ENCODE data around the gene RPTOR.

The RPTOR gene

GRCh38 chr17:80990921-80991644 is 446.4 kb downstream of the RPTOR start:
- H3K4me1 Mint-ChIP-seq, result peaks cover 27% of the 10 kb centered on the region
- peak overlapping the region; percentile 79 for H3K4me3 Mint-ChIP-seq
- no peaks in the 10 kb centered on the region for H3K9me3 Mint-ChIP-seq

DNA sequence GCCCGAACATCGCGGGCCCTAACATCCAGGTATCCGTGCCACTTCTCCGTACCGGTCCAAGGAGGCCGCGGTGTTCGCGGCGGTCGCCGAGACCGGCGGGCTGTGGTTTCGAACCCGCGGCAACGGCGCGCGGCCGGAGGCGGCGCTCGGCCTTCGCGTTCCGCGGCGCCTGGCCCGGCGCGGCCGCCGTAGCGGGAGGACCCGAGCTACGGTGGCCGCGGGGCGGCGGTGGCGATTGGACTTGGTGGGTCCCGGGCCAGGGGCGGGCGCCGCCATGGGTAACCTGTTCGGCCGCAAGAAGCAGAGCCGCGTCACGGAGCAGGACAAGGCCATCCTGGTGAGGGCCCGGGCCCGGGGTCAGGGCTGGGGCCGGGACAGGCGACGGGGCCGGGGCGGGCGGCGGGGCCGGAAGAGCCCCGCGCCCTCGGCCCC is 447.0 kb downstream of the RPTOR start, which contains the start of gene CHMP6:
CHMP6 (plus strand) TSS at position 197 of the 432 bp plus-strand sequence; CDS start at position 275, 78 bp downstream.
- no peaks in the 10 kb centered on the region for H3K36me3 Mint-ChIP-seq

More at GRCh38 chr17:80990921-80991644, 446.4 kb downstream of the RPTOR start:
- Mint-ChIP-seq H3K27ac (peak overlapping the region; percentile 83), H3K36me3 (no peaks in the 10 kb centered on the region), H3K27me3 (no peaks in the 10 kb centered on the region)

GRCh38 chr17:80992077-80992947 is 447.7 kb downstream of the RPTOR start:
- Mint-ChIP-seq H3K27ac (peak overlapping the region; percentile 97), H3K4me3 (peak overlapping the region; percentile 87), H3K4me1 (peaks cover 27% of the 10 kb centered on the region)

More for the DNA sequence above, 447.0 kb downstream of the RPTOR start, which contains the start of gene CHMP6:
- Mint-ChIP-seq H3K27ac (peak within 1 kb of the TSS; percentile 97), H3K9me3 (no peaks in the 10 kb centered on the region), H3K4me1 (peaks cover 27% of the 10 kb centered on the region), H3K4me3 (peak within 1 kb of the TSS; percentile 87), H3K27me3 (no peaks in the 10 kb centered on the region)

DNA sequence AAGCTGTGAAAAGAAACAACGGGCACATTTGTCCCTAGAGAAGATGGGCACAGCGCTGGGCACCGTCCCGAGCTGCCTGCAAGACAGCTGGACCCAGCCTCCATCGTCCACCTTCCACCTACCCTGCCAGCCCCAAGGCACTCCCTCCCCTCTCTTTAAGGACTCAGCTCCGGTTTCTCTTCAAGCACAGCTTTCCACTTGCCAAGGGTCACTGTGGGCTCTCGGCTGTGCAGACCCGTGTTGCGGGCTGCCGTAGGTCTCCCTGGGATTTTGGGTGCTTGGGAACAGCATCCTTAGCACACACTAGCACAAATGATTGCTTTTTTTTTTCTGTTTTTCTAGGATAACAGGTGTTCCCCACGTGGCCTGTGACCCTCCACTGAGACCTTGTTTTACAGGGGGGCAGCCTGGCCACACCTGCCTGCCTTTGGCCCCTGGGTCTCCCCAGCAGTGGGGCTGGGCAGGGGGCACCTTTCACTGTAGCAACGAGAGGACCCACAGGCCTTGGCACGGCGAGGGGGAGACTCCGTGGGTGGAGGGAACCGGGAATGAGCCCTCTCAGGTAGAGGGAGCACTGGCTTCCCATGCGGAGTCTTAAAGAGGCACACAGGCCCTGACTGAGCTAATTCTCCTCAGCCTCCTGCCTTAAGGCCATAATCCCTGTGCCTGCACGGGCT is 448.4 kb downstream of the RPTOR start:
- peaks cover 27% of the 10 kb centered on the region for H3K4me1 Mint-ChIP-seq
- H3K9me3 Mint-ChIP-seq, result no peaks in the 10 kb centered on the region
- H3K27me3 Mint-ChIP-seq, result no peaks in the 10 kb centered on the region
- peak overlapping the region; percentile 87 for H3K4me3 Mint-ChIP-seq
- H3K36me3 Mint-ChIP-seq, result no peaks in the 10 kb centered on the region
- H3K27ac Mint-ChIP-seq, result peak overlapping the region; percentile 97

More at GRCh38 chr17:80992077-80992947, 447.7 kb downstream of the RPTOR start:
- no peaks in the 10 kb centered on the region for H3K27me3 Mint-ChIP-seq
- H3K36me3 Mint-ChIP-seq, result no peaks in the 10 kb centered on the region
- H3K9me3 Mint-ChIP-seq, result no peaks in the 10 kb centered on the region

DNA sequence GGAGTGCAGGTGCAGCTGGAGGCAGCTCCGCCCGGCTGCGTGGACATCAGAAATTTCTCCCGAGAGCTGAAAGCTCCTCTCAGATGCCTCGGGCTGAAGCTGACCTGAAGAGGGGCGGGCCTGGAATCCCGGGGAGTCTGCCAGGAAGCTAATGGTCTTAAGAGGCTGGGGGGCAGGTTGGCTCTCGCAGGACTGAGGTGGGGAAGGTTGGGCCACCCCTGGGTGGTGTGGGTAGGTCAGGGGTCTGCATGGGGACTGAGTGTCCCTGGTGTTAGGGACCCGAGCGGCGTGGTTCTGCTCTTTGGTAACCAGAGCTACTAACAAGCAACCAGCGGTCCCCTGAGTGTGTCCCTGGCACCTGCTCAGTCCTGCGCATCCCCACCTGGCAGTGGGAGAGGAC is 450.5 kb downstream of the RPTOR start:
- Mint-ChIP-seq H3K27ac (no peak overlapping the region), H3K36me3 (peaks cover 4% of the 10 kb centered on the region), H3K4me1 (peaks cover 20% of the 10 kb centered on the region), H3K4me3 (no peak overlapping the region), H3K9me3 (no peaks in the 10 kb centered on the region), H3K27me3 (no peaks in the 10 kb centered on the region)

DNA sequence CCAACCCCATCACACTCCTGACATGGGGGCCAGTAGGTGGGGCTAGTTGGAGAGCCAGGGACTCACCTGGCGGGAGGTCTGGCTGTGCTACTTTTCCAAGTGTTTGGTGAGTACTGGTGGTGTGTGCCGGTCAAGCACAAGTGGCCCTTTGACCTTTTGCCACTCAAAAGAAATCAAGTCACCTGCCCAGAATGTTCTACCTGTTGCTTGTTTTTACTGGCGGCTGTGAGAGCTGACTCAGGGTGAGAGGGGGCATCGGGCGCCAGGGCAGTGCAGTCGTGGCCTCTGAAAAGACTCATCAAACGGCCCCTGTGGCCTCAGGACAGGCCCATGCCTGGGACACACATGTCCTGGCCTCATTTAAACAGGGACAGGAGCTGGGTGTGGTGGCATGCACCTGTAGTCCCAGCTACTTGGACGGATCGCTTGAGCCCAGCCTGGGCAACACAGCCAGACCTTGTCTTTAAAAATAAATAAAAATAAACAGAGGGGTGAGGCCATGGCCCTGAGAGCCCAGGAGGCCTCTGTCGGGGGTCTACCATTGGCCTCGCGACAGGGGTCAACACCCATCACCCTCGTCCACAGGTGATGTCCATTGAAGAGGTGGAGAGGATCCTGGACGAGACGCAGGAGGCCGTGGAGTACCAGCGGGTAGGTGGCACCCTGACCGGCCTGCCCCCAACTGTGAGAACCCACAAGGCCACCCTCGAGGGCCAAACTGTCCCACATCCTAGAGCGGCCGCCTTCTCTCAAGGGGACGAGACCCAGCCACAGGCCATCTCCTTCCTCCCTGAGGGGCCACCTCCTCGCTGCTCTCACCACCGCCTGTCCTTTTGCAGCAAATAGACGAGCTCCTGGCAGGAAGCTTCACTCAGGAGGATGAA is 452.0 kb downstream of the RPTOR start:
- no peak overlapping the region for H3K27ac Mint-ChIP-seq
- H3K9me3 Mint-ChIP-seq, result no peaks in the 10 kb centered on the region
- H3K4me1 Mint-ChIP-seq, result peaks cover 11% of the 10 kb centered on the region
- H3K4me3 Mint-ChIP-seq, result no peak overlapping the region
- peaks cover 4% of the 10 kb centered on the region for H3K36me3 Mint-ChIP-seq
- no peaks in the 10 kb centered on the region for H3K27me3 Mint-ChIP-seq

DNA sequence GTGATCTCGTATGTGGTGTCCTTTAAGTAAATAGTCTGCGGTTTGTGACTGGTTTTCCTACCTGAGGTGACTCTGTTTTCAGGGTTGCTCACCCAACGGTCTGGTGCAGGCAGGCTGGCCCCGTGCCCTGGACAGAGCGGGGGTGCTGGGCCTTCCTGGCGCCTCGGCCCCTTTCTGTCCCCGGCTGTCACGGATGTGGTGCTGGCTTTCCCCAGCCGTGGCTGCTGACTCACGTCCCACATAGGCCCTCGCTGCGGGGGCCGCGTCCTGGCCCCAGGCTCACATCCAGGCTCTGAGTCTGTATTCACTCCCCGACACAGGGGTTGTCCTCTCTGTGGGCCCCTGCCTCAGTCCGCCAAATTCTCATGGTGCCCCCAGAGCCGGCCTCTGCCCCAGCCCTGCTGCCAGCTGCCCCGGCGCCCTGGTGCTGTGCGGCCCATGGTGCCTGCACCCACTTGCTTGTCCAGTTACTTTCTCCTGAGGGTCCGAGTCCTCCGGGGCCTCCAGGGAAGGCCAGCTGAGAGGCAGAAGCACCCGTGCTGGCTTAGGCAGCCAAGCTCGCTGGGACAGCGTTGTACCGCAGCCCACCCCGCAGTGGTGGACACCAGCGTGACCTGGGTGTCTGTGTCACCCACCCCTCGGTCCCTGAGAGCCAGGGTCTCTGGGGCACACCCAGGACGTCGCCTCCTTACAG is 452.9 kb downstream of the RPTOR start:
- peaks cover 6% of the 10 kb centered on the region for H3K36me3 Mint-ChIP-seq
- H3K9me3 Mint-ChIP-seq, result no peaks in the 10 kb centered on the region
- no peaks in the 10 kb centered on the region for H3K27me3 Mint-ChIP-seq
- no peak overlapping the region for H3K4me3 Mint-ChIP-seq
- H3K4me1 Mint-ChIP-seq, result peaks cover 15% of the 10 kb centered on the region
- H3K27ac Mint-ChIP-seq, result no peak overlapping the region

DNA sequence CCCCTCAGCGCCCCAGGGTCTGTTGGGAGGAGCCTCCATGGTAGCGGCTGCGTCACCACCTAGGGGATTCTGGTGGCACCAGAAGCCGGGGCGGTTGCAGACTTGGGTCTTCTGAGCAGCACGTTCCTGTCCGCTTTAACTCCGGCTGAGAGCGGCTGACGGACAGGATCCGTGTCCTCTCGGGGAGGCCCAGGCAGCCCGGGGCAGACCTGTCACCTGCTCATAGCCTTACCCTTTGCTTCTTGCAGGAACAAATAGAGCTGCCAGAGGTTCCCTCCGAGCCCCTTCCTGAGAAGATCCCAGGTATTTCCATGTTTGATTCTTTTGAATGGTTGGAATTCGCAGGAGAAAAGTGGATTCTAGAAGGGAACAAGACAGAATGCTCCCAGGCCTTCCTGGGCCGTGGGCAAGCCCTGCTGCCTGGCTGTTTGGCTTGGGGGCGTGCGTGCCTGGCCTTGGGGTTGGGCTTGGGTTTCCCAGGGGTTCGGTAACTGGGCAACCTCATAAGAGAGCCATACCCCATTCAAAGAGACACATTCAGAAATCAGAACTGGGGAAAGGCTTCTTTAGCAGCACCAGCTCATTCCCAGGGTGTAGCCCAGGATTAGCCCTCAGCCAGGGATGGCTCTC is 453.6 kb downstream of the RPTOR start:
- H3K36me3 Mint-ChIP-seq, result peaks cover 6% of the 10 kb centered on the region
- H3K9me3 Mint-ChIP-seq, result no peaks in the 10 kb centered on the region
- no peak overlapping the region for H3K4me3 Mint-ChIP-seq
- no peaks in the 10 kb centered on the region for H3K27me3 Mint-ChIP-seq
- H3K4me1 Mint-ChIP-seq, result peaks cover 14% of the 10 kb centered on the region
- H3K27ac Mint-ChIP-seq, result no peak overlapping the region

GRCh38 chr17:80998748-80999535 is 454.3 kb downstream of the RPTOR start:
- Mint-ChIP-seq H3K36me3 (peaks cover 6% of the 10 kb centered on the region), H3K4me3 (no peak overlapping the region), H3K4me1 (peaks cover 16% of the 10 kb centered on the region)

DNA sequence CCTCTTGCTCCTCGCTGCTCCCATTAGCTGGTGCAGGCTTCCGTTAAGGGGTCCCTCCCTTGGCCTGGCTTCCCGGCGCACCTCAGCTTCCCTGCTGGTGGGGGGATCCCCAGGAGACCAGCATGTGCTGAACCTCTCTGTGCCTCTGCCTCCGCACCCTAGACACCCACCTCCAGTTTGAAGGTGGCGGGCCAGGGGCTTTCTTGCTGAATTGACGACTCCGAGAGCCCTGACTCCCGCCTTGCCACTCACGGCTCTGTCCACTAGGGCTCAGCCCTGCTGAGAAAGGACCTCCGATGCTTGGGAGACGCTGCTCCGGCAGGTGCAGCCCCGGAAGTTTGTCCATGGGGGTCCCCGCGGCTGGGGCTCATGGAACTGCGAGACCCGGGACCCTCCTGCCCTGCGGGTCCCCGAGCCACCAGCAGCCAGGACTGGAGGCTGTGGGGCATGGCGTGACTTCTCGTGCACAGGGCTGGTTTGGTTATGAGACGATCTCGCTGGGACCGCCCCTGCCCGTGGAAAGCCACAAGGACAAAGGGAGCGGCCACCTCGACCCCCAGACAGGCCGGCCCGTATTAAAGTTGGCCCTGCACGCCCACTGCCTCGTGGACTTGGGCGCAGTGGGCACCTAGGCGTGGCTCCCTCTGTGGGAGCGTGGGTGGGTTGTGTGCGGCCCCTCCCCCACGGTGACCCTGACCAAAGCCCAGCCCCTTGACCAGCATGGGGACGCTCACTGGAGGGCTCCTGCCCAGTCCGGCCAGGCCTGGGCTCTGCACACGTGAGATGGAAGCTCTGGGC is 455.1 kb downstream of the RPTOR start:
- no peaks in the 10 kb centered on the region for H3K9me3 Mint-ChIP-seq
- H3K4me3 Mint-ChIP-seq, result no peak overlapping the region
- H3K4me1 Mint-ChIP-seq, result peaks cover 17% of the 10 kb centered on the region
- H3K27me3 Mint-ChIP-seq, result peaks cover 4% of the 10 kb centered on the region
- peak overlapping the region; percentile 72 for H3K27ac Mint-ChIP-seq
- H3K36me3 Mint-ChIP-seq, result peaks cover 6% of the 10 kb centered on the region

More at GRCh38 chr17:80998748-80999535, 454.3 kb downstream of the RPTOR start:
- Mint-ChIP-seq H3K27ac (no peak overlapping the region), H3K27me3 (peaks cover 1% of the 10 kb centered on the region), H3K9me3 (no peaks in the 10 kb centered on the region)

- H3K4me1 Mint-ChIP-seq, result peaks cover 19% of the 10 kb centered on the region
Observed at GRCh38 chr17:81000334-81000630, 455.6 kb downstream of the RPTOR start.

GRCh38 chr17:81000631-81001357 is 456.2 kb downstream of the RPTOR start:
- Mint-ChIP-seq H3K4me1 (peaks cover 19% of the 10 kb centered on the region), H3K36me3 (peaks cover 6% of the 10 kb centered on the region), H3K4me3 (no peak overlapping the region), H3K9me3 (no peaks in the 10 kb centered on the region), H3K27ac (no peak overlapping the region), H3K27me3 (peaks cover 5% of the 10 kb centered on the region)

More at GRCh38 chr17:81000334-81000630, 455.6 kb downstream of the RPTOR start:
- H3K4me3 Mint-ChIP-seq, result no peak overlapping the region
- peaks cover 6% of the 10 kb centered on the region for H3K36me3 Mint-ChIP-seq
- no peak overlapping the region for H3K27ac Mint-ChIP-seq
- no peaks in the 10 kb centered on the region for H3K9me3 Mint-ChIP-seq
- H3K27me3 Mint-ChIP-seq, result peaks cover 5% of the 10 kb centered on the region
